ENCODE measurements around the gene SLC1A4. TPM values are rescaled to one million over a fixed set of nuclear protein-coding genes. Genes with fewer than 3 reads are reported as not detected.

SLC1A4 gene
- polyA plus RNA-seq, 1 donor from 2014 or later, result 33.8 TPM

GRCh38 chr2:65043001-65043400, 53.8 kb downstream of the SLC1A4 start:
- Histone ChIP-seq H3K9me2 (ENCODE audit: insufficient read depth, low read length) (no peaks in the 10 kb centered on the region), H3K4me3 (ENCODE audit: low read length) (no peak overlapping the region), H3K4me2 (ENCODE audit: low read length) (no peak overlapping the region), H4K20me1 (ENCODE audit: insufficient read depth) (no peaks in the 10 kb centered on the region), H3F3A (ENCODE audit: insufficient read depth, low read length, poor library complexity, severe bottlenecking) (no peaks in the 10 kb centered on the region), H3K79me2 (replicated peaks; ENCODE audit: insufficient read depth, low read length) (no peaks in the 10 kb centered on the region), H3K36me3 (ENCODE audit: insufficient read depth, low read length) (no peaks in the 10 kb centered on the region), H3K9ac (ENCODE audit: low read length) (no peak overlapping the region), H3K27ac (ENCODE audit: low read length) (no peak overlapping the region), H2AFZ (ENCODE audit: low read depth, low read length) (no peak overlapping the region), H3K9me3 (ENCODE audit: low read length) (no peaks in the 10 kb centered on the region), H3K27me3 (ENCODE audit: insufficient read depth, low read depth, low read length) (no peaks in the 10 kb centered on the region)
- TF ChIP-seq EP300 (conservative IDR thresholded peaks at IDR 0.05; ENCODE audit: poor library complexity, severe bottlenecking) (no peak), SMC3 (conservative IDR thresholded peaks at IDR 0.05; ENCODE audit: poor library complexity) (no peak), RAD21 (conservative IDR thresholded peaks at IDR 0.05) (no peak), CTCF (IDR thresholded peaks at IDR 0.05; ENCODE audit: poor library complexity, severe bottlenecking) (no peak), MXI1 (conservative IDR thresholded peaks at IDR 0.05; ENCODE audit: poor library complexity, severe bottlenecking) (no peak), EZH2 (IDR thresholded peaks at IDR 0.05; ENCODE audit: borderline replicate concordance, insufficient read depth, low read length, poor library complexity, severe bottlenecking) (no peak), POLR2AphosphoS5 (IDR thresholded peaks at IDR 0.05) (no peak), TAF1 (IDR thresholded peaks at IDR 0.05; ENCODE audit: low read depth) (no peak)
- TF ChIP-seq, protein P1, sequence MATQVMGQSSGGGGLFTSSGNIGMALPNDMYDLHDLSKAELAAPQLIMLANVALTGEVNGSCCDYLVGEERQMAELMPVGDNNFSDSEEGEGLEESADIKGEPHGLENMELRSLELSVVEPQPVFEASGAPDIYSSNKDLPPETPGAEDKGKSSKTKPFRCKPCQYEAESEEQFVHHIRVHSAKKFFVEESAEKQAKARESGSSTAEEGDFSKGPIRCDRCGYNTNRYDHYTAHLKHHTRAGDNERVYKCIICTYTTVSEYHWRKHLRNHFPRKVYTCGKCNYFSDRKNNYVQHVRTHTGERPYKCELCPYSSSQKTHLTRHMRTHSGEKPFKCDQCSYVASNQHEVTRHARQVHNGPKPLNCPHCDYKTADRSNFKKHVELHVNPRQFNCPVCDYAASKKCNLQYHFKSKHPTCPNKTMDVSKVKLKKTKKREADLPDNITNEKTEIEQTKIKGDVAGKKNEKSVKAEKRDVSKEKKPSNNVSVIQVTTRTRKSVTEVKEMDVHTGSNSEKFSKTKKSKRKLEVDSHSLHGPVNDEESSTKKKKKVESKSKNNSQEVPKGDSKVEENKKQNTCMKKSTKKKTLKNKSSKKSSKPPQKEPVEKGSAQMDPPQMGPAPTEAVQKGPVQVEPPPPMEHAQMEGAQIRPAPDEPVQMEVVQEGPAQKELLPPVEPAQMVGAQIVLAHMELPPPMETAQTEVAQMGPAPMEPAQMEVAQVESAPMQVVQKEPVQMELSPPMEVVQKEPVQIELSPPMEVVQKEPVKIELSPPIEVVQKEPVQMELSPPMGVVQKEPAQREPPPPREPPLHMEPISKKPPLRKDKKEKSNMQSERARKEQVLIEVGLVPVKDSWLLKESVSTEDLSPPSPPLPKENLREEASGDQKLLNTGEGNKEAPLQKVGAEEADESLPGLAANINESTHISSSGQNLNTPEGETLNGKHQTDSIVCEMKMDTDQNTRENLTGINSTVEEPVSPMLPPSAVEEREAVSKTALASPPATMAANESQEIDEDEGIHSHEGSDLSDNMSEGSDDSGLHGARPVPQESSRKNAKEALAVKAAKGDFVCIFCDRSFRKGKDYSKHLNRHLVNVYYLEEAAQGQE (IDR thresholded peaks at IDR 0.05; ENCODE audit: borderline replicate concordance), result no peak

- Histone ChIP-seq H3K36me3 (ENCODE audit: insufficient read depth, low read length) (no peaks in the 10 kb centered on the region), H3K9me3 (ENCODE audit: low read length) (no peaks in the 10 kb centered on the region), H4K20me1 (ENCODE audit: insufficient read depth) (no peaks in the 10 kb centered on the region), H3K4me3 (ENCODE audit: low read length) (no peak overlapping the region), H3F3A (ENCODE audit: insufficient read depth, low read length, poor library complexity, severe bottlenecking) (no peaks in the 10 kb centered on the region), H3K9me2 (ENCODE audit: insufficient read depth, low read length) (no peaks in the 10 kb centered on the region), H3K27me3 (ENCODE audit: insufficient read depth, low read depth, low read length) (no peaks in the 10 kb centered on the region), H3K4me2 (ENCODE audit: low read length) (no peak overlapping the region), H3K9ac (ENCODE audit: low read length) (no peak overlapping the region), H3K27ac (ENCODE audit: low read length) (no peak overlapping the region), H3K79me2 (replicated peaks; ENCODE audit: insufficient read depth, low read length) (no peaks in the 10 kb centered on the region), H2AFZ (ENCODE audit: low read depth, low read length) (no peak overlapping the region)
- TF ChIP-seq RAD21 (conservative IDR thresholded peaks at IDR 0.05) (no peak), SMC3 (conservative IDR thresholded peaks at IDR 0.05; ENCODE audit: poor library complexity) (no peak), MXI1 (conservative IDR thresholded peaks at IDR 0.05; ENCODE audit: poor library complexity, severe bottlenecking) (no peak)
Measured at GRCh38 chr2:65044097-65044735, 55.0 kb downstream of the SLC1A4 start.

All from neural cell (in vitro differentiated cells).